ENCODE data around the gene METRNL. TPM values are rescaled to one million over a fixed set of nuclear protein-coding genes. Genes with fewer than 3 reads are reported as not detected.
A peak's percentile ranks its signal among the peaks of the same experiment; 100 is the strongest.

METRNL gene
- total and polyA plus RNA-seq, 3 experiments from 2014 or later = 2.6 to 22.9 (median 22.3) TPM

- Histone ChIP-seq H3K27me3 (ENCODE audit: insufficient read depth, low read length, poor library complexity, severe bottlenecking) (no peaks in the 10 kb centered on the region), H3K36me3 (ENCODE audit: insufficient read depth, low read length) (no peaks in the 10 kb centered on the region), H3K27ac (ENCODE audit: low read depth, low read length) (no peak overlapping the region), H3K4me1 (ENCODE audit: insufficient read depth, low read length) (peaks cover 46% of the 10 kb centered on the region), H3K9me3 (ENCODE audit: low read length) (no peaks in the 10 kb centered on the region), H3K4me3 (ENCODE audit: low read length) (no peak overlapping the region)
- ChIA-PET POLR2A (no interaction called here), CTCF (no interaction called here)
- DNase-seq = no peak
- Mint-ChIP-seq H3K27ac (peak overlapping the region in 5 of 8 donors; percentile 21 to 93 (median 60)), H3K4me1 (peaks cover 34 to 66% (median 46%) of the 10 kb centered on the region in 3 donors), H3K9me3 (no peaks in the 10 kb centered on the region), H3K27me3 (peaks cover 0 to 11% of the 10 kb centered on the region in 2 donors), H3K4me3 (peak overlapping the region in 6 of 7 donors; percentile 23 to 61 (median 30)), H3K36me3 (peaks cover 0 to 66% (median 3%) of the 10 kb centered on the region in 3 donors)
These were observed 6.3 kb downstream of the METRNL start for GRCh38 chr17:83085526-83086198.

- H3K36me3 ChIP-seq (ENCODE audit: insufficient read depth, low read length) = no peaks in the 10 kb centered on the region
- H3K4me1 Mint-ChIP-seq = peaks cover 34 to 68% (median 47%) of the 10 kb centered on the region in 3 donors
- H3K27me3 ChIP-seq (ENCODE audit: insufficient read depth, low read length, poor library complexity, severe bottlenecking) = no peaks in the 10 kb centered on the region
- no peaks in the 10 kb centered on the region for H3K9me3 Mint-ChIP-seq
- H3K27ac Mint-ChIP-seq = peak overlapping the region in 6 of 8 donors; percentile 21 to 63 (median 56)
- no peak for DNase-seq
- CTCF ChIA-PET = no interaction called here
- H3K4me3 Mint-ChIP-seq = peak overlapping the region in 4 of 7 donors; percentile 27 to 49 (median 37)
- H3K4me1 ChIP-seq (ENCODE audit: insufficient read depth, low read length) = peaks cover 45% of the 10 kb centered on the region
- no peak overlapping the region for H3K27ac ChIP-seq (ENCODE audit: low read depth, low read length)
- peaks cover 0 to 68% (median 3%) of the 10 kb centered on the region in 3 donors for H3K36me3 Mint-ChIP-seq
- no peaks in the 10 kb centered on the region for H3K9me3 ChIP-seq (ENCODE audit: low read length)
- POLR2A ChIA-PET = no interaction called here
- H3K4me3 ChIP-seq (ENCODE audit: low read length) = no peak overlapping the region
- H3K27me3 Mint-ChIP-seq = peaks cover 0 to 11% of the 10 kb centered on the region in 2 donors
These were observed 6.9 kb downstream of the METRNL start for GRCh38 chr17:83086199-83086880.

- Histone ChIP-seq H3K4me3 (ENCODE audit: low read length) (no peak overlapping the region), H3K4me1 (ENCODE audit: insufficient read depth, low read length) (peaks cover 37% of the 10 kb centered on the region), H3K9me3 (ENCODE audit: low read length) (no peaks in the 10 kb centered on the region), H3K36me3 (ENCODE audit: insufficient read depth, low read length) (no peaks in the 10 kb centered on the region), H3K27me3 (ENCODE audit: insufficient read depth, low read length, poor library complexity, severe bottlenecking) (no peaks in the 10 kb centered on the region), H3K27ac (ENCODE audit: low read depth, low read length) (no peak overlapping the region)
- Mint-ChIP-seq H3K4me1 (peaks cover 28 to 62% (median 41%) of the 10 kb centered on the region in 3 donors), H3K27me3 (peaks cover 0 to 6% of the 10 kb centered on the region in 2 donors), H3K36me3 (peaks cover 0 to 68% (median 3%) of the 10 kb centered on the region in 3 donors), H3K9me3 (peaks cover 0 to 2% (median 0%) of the 10 kb centered on the region in 5 donors), H3K27ac (peak overlapping the region in 2 of 8 donors; percentile 38 to 60), H3K4me3 (no peak overlapping the region)
- CTCF ChIA-PET = interaction anchor here (1.0 kb wide), 1 partner anchor 305 kb away, joined by 3 read pairs; no protein-coding TSS in a partner anchor
- DNase-seq = no peak
- POLR2A ChIA-PET = no interaction called here
These were observed 7.7 kb downstream of the METRNL start for GRCh38 chr17:83086907-83087787.

- Mint-ChIP-seq H3K9me3 (peaks cover 0 to 2% (median 0%) of the 10 kb centered on the region in 5 donors), H3K4me1 (peaks cover 20 to 54% (median 34%) of the 10 kb centered on the region in 3 donors), H3K36me3 (peaks cover 0 to 63% (median 3%) of the 10 kb centered on the region in 3 donors), H3K27ac (peak overlapping the region in 1 of 8 donors; percentile 50), H3K27me3 (peaks cover 0 to 6% of the 10 kb centered on the region in 2 donors), H3K4me3 (no peak overlapping the region)
- no peaks in the 10 kb centered on the region for H3K27me3 ChIP-seq (ENCODE audit: insufficient read depth, low read length, poor library complexity, severe bottlenecking)
- H3K27ac ChIP-seq (ENCODE audit: low read depth, low read length) = no peak overlapping the region
- H3K4me3 ChIP-seq (ENCODE audit: low read length) = no peak overlapping the region
- peaks cover 30% of the 10 kb centered on the region for H3K4me1 ChIP-seq (ENCODE audit: insufficient read depth, low read length)
- H3K36me3 ChIP-seq (ENCODE audit: insufficient read depth, low read length) = no peaks in the 10 kb centered on the region
- no peak for DNase-seq
- CTCF ChIA-PET = interaction anchor here (1.0 kb wide), 1 partner anchor 306 kb away, joined by 3 read pairs; no protein-coding TSS in a partner anchor
- POLR2A ChIA-PET = no interaction called here
- no peaks in the 10 kb centered on the region for H3K9me3 ChIP-seq (ENCODE audit: low read length)
These were observed 8.5 kb downstream of the METRNL start for GRCh38 chr17:83087788-83088360.

- no peaks in the 10 kb centered on the region for H3K9me3 ChIP-seq (ENCODE audit: low read length)
- Mint-ChIP-seq H3K9me3 (peaks cover 0 to 2% (median 0%) of the 10 kb centered on the region in 5 donors), H3K4me1 (peaks cover 14 to 49% (median 28%) of the 10 kb centered on the region in 3 donors), H3K4me3 (no peak overlapping the region), H3K36me3 (peaks cover 0 to 63% (median 3%) of the 10 kb centered on the region in 3 donors), H3K27me3 (peaks cover 0 to under 1% of the 10 kb centered on the region in 2 donors), H3K27ac (peak overlapping the region in 2 of 8 donors; percentile 50 to 65)
- H3K4me1 ChIP-seq (ENCODE audit: insufficient read depth, low read length) = peaks cover 24% of the 10 kb centered on the region
- H3K27ac ChIP-seq (ENCODE audit: low read depth, low read length) = no peak overlapping the region
- H3K4me3 ChIP-seq (ENCODE audit: low read length) = no peak overlapping the region
- POLR2A ChIA-PET = no interaction called here
- H3K36me3 ChIP-seq (ENCODE audit: insufficient read depth, low read length) = no peaks in the 10 kb centered on the region
- CTCF ChIA-PET = no interaction called here
- H3K27me3 ChIP-seq (ENCODE audit: insufficient read depth, low read length, poor library complexity, severe bottlenecking) = no peaks in the 10 kb centered on the region
- DNase-seq = no peak
These were observed 9.0 kb downstream of the METRNL start for GRCh38 chr17:83088451-83088850.

- no peaks in the 10 kb centered on the region for H3K36me3 ChIP-seq (ENCODE audit: insufficient read depth, low read length)
- Mint-ChIP-seq H3K27ac (peak overlapping the region in 1 of 8 donors; percentile 88), H3K4me3 (no peak overlapping the region), H3K27me3 (no peaks in the 10 kb centered on the region), H3K36me3 (peaks cover 0 to 63% (median 3%) of the 10 kb centered on the region in 3 donors), H3K4me1 (peaks cover 10 to 44% (median 23%) of the 10 kb centered on the region in 3 donors), H3K9me3 (peaks cover 0 to 2% (median 0%) of the 10 kb centered on the region in 5 donors)
- POLR2A ChIA-PET = no interaction called here
- H3K9me3 ChIP-seq (ENCODE audit: low read length) = no peaks in the 10 kb centered on the region
- DNase-seq = no peak
- H3K4me1 ChIP-seq (ENCODE audit: insufficient read depth, low read length) = peaks cover 20% of the 10 kb centered on the region
- H3K4me3 ChIP-seq (ENCODE audit: low read length) = no peak overlapping the region
- H3K27me3 ChIP-seq (ENCODE audit: insufficient read depth, low read length, poor library complexity, severe bottlenecking) = no peaks in the 10 kb centered on the region
- no peak overlapping the region for H3K27ac ChIP-seq (ENCODE audit: low read depth, low read length)
- CTCF ChIA-PET = no interaction called here
These were observed 9.5 kb downstream of the METRNL start for GRCh38 chr17:83088909-83089308.

- H3K4me3 Mint-ChIP-seq = peak overlapping the region in 1 of 7 donors; percentile 76
- H3K4me1 Mint-ChIP-seq = peaks cover 5 to 38% (median 17%) of the 10 kb centered on the region in 3 donors
- no peak overlapping the region for H3K27ac ChIP-seq (ENCODE audit: low read depth, low read length)
- H3K27ac Mint-ChIP-seq = peak overlapping the region in 1 of 8 donors; percentile 88
- peaks cover 0 to 2% (median 0%) of the 10 kb centered on the region in 5 donors for H3K9me3 Mint-ChIP-seq
- no peaks in the 10 kb centered on the region for H3K27me3 ChIP-seq (ENCODE audit: insufficient read depth, low read length, poor library complexity, severe bottlenecking)
- peaks cover 13% of the 10 kb centered on the region for H3K4me1 ChIP-seq (ENCODE audit: insufficient read depth, low read length)
- no peaks in the 10 kb centered on the region for H3K27me3 Mint-ChIP-seq
- no peak for DNase-seq
- no peaks in the 10 kb centered on the region for H3K36me3 ChIP-seq (ENCODE audit: insufficient read depth, low read length)
- no peaks in the 10 kb centered on the region for H3K9me3 ChIP-seq (ENCODE audit: low read length)
- H3K36me3 Mint-ChIP-seq = peaks cover 0 to 63% (median 3%) of the 10 kb centered on the region in 3 donors
- POLR2A ChIA-PET = no interaction called here
- CTCF ChIA-PET = no interaction called here
- no peak overlapping the region for H3K4me3 ChIP-seq (ENCODE audit: low read length)
These were observed 10.1 kb downstream of the METRNL start for GRCh38 chr17:83089328-83090132.
